NCI-H187 treated with DMSO at 0.1 percent for 48 hours (cell line): ENCODE measurements around the gene TMEM14A.

Experiments used
- DNase-seq: peaks from one replicate; lab custom pipeline; 2025; lab: John Stamatoyannopoulos, UW

The TMEM14A gene

DNA sequence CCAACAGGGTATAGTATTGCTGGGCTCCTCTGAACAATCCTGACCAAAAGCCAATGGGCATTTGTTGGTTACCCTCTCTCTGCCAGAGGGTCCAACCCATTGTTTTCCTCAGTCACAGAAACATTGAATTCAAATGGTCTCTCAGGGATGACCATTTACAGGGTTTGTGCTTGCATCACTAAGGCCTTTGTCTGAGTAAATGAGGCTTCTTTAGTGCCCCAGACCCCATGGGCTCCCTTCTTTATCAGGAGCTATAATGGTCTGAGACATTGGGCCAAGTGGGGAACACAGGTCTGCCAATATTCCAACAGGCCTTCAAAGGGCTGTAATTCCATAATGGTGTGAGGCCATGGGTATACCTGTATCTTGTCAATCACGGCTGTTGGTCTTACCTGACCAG is 65.2 kb downstream of the TMEM14A start:
- no peak for DNase-seq
